ENCODE results near the gene NELFA.

Gene NELFA

DNA sequence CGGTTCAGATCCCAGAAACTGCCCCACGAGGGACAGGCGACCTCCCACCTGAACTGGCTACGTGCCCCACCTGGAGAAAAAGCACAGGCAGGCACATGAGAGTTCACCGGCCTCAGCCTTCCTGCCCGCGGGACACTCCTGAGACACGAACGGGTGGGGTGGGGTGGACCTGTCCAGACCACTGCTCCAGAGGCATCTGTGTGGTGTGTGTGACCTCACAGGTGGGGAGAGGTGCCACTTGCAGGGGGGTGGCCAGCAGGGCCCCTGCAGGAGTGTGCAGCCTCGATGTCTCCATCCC is 18.5 kb downstream of the NELFA start:
- TF ChIP-seq EZH2phosphoT487 (conservative IDR thresholded peaks at IDR 0.05; ENCODE audit: low read length), result no peak
- TF ChIP-seq, protein P1, sequence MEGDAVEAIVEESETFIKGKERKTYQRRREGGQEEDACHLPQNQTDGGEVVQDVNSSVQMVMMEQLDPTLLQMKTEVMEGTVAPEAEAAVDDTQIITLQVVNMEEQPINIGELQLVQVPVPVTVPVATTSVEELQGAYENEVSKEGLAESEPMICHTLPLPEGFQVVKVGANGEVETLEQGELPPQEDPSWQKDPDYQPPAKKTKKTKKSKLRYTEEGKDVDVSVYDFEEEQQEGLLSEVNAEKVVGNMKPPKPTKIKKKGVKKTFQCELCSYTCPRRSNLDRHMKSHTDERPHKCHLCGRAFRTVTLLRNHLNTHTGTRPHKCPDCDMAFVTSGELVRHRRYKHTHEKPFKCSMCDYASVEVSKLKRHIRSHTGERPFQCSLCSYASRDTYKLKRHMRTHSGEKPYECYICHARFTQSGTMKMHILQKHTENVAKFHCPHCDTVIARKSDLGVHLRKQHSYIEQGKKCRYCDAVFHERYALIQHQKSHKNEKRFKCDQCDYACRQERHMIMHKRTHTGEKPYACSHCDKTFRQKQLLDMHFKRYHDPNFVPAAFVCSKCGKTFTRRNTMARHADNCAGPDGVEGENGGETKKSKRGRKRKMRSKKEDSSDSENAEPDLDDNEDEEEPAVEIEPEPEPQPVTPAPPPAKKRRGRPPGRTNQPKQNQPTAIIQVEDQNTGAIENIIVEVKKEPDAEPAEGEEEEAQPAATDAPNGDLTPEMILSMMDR (IDR thresholded peaks at IDR 0.05; ENCODE audit: insufficient read depth, low read length, poor library complexity, severe bottlenecking), result no peak
- H3K4me2 ChIP-seq (ENCODE audit: low read depth, low read length, poor library complexity, severe bottlenecking), result no peak overlapping the region
- H3F3A ChIP-seq (ENCODE audit: insufficient read depth), result no peaks in the 10 kb centered on the region
- H3K36me3 ChIP-seq (ENCODE audit: low read length), result no peaks in the 10 kb centered on the region
- H2AFZ ChIP-seq (ENCODE audit: low read depth, low read length, severe bottlenecking), result no peak overlapping the region
- no peaks in the 10 kb centered on the region for H3K27me3 ChIP-seq (ENCODE audit: low read length)
- H4K20me1 ChIP-seq (ENCODE audit: low read depth, low read length), result no peaks in the 10 kb centered on the region; the same call in 1 of the 2 replicates
- H3K27ac ChIP-seq (ENCODE audit: low read depth, low read length), result no peak overlapping the region
- no peak overlapping the region for H3K9ac ChIP-seq (ENCODE audit: low read length)
- no peaks in the 10 kb centered on the region for H3K9me2 ChIP-seq (replicated peaks; ENCODE audit: insufficient read depth, low read length)
- H3K9me3 ChIP-seq (ENCODE audit: insufficient read depth, low read length), result no peaks in the 10 kb centered on the region
- H3K79me2 ChIP-seq (ENCODE audit: insufficient read depth, low read length), result peaks cover 39% of the 10 kb centered on the region
- H3K4me3 ChIP-seq (ENCODE audit: insufficient read depth, low read length, poor library complexity, severe bottlenecking), result no peak overlapping the region

DNA sequence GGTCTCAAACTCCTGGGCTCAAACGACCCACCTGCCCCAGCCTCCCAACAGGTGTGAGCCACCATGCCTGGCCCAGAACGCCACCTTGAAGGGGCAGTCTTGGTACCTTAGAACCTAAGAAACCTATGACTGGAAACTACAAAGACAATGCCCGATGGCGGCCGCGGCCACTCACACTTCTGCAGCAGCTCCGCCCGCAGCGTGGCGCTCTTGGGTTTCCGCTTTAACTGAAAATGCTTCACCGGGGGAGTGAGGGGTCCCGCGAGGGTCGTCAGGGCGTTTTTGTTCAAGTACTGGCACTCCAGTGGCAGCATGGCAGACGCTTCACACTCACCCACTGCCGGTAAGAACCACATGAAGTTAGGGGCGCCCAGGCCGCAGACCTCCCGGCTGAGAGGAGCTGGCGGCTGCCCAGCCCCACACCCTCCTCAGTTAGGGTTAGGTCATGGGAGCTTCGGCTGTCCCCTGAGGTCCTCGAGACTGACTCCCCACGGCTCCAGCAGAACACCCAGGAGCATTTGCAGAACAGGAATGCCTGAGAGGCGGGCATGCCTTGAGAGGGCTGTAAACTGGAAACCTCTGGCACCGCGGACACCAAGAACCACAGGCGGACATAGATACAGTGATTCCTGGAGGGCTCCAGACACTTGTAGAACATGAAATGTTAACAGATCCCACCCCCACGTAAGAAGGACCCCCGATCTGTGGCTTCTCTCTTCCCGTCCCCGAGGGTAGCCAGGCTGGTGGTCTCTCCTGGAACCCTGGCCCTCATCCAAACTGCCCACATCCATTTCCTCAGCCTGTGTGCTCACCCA is 19.0 kb downstream of the NELFA start:
- Histone ChIP-seq H3K4me2 (ENCODE audit: low read depth, low read length, poor library complexity, severe bottlenecking) (no peak overlapping the region), H3K36me3 (ENCODE audit: low read length) (no peaks in the 10 kb centered on the region), H3K27ac (ENCODE audit: low read depth, low read length) (no peak overlapping the region), H2AFZ (ENCODE audit: low read depth, low read length, severe bottlenecking) (no peak overlapping the region), H3K27me3 (ENCODE audit: low read length) (no peaks in the 10 kb centered on the region), H3K79me2 (ENCODE audit: insufficient read depth, low read length) (peaks cover 33% of the 10 kb centered on the region), H3K9me2 (replicated peaks; ENCODE audit: insufficient read depth, low read length) (no peaks in the 10 kb centered on the region), H3K9ac (ENCODE audit: low read length) (no peak overlapping the region), H3K4me3 (ENCODE audit: insufficient read depth, low read length, poor library complexity, severe bottlenecking) (no peak overlapping the region), H3F3A (ENCODE audit: insufficient read depth) (no peaks in the 10 kb centered on the region), H3K9me3 (ENCODE audit: insufficient read depth, low read length) (no peaks in the 10 kb centered on the region), H4K20me1 (ENCODE audit: low read depth, low read length) (no peaks in the 10 kb centered on the region; the same call in 1 of the 2 replicates)
- TF ChIP-seq, protein P1 (IDR thresholded peaks at IDR 0.05; ENCODE audit: insufficient read depth, low read length, poor library complexity, severe bottlenecking), result no peak
- TF ChIP-seq EZH2phosphoT487 (conservative IDR thresholded peaks at IDR 0.05; ENCODE audit: low read length), result no peak

DNA sequence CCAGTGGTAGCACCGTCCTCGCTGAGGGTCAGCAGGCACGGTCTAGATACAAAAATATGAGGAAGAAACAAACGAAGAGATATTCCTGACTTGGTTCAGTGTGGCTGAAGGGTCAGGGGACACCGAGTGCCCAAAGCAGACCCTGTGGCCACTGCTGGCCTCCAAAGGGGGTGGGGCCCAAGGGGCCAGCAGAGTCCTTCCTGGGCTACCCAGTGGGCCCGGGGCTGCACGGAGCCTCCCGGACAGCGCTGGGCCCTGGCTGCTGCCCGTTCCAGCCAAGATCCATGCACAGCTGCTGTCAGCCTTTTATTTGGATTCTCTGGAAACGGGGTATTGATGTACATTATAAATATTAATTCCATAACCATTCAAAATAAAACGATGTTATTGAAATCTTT is 20.4 kb downstream of the NELFA start:
- Histone ChIP-seq H3K9ac (ENCODE audit: low read length) (no peak overlapping the region), H3K27me3 (ENCODE audit: low read length) (no peaks in the 10 kb centered on the region), H3K36me3 (ENCODE audit: low read length) (no peaks in the 10 kb centered on the region), H3K27ac (ENCODE audit: low read depth, low read length) (no peak overlapping the region), H3K9me3 (ENCODE audit: insufficient read depth, low read length) (no peaks in the 10 kb centered on the region), H3F3A (ENCODE audit: insufficient read depth) (no peaks in the 10 kb centered on the region), H3K4me3 (ENCODE audit: insufficient read depth, low read length, poor library complexity, severe bottlenecking) (no peak overlapping the region), H3K4me2 (ENCODE audit: low read depth, low read length, poor library complexity, severe bottlenecking) (no peak overlapping the region), H4K20me1 (ENCODE audit: low read depth, low read length) (no peaks in the 10 kb centered on the region; the same call in 1 of the 2 replicates), H2AFZ (ENCODE audit: low read depth, low read length, severe bottlenecking) (no peak overlapping the region), H3K9me2 (replicated peaks; ENCODE audit: insufficient read depth, low read length) (no peaks in the 10 kb centered on the region), H3K79me2 (ENCODE audit: insufficient read depth, low read length) (peaks cover 21% of the 10 kb centered on the region; the same call in 1 of the 2 replicates)
- TF ChIP-seq EZH2phosphoT487 (conservative IDR thresholded peaks at IDR 0.05; ENCODE audit: low read length), result no peak
- TF ChIP-seq, protein P1 (IDR thresholded peaks at IDR 0.05; ENCODE audit: insufficient read depth, low read length, poor library complexity, severe bottlenecking), result no peak

Measured in SU-DHL-6 (cell line).